ENCODE data around the gene TMEM95. TPM values are rescaled to one million over a fixed set of nuclear protein-coding genes. Genes with fewer than 3 reads are reported as not detected.

TMEM95 gene
- polyA plus RNA-seq, 2 donors, result 0.18 TPM; not detected in 1

DNA sequence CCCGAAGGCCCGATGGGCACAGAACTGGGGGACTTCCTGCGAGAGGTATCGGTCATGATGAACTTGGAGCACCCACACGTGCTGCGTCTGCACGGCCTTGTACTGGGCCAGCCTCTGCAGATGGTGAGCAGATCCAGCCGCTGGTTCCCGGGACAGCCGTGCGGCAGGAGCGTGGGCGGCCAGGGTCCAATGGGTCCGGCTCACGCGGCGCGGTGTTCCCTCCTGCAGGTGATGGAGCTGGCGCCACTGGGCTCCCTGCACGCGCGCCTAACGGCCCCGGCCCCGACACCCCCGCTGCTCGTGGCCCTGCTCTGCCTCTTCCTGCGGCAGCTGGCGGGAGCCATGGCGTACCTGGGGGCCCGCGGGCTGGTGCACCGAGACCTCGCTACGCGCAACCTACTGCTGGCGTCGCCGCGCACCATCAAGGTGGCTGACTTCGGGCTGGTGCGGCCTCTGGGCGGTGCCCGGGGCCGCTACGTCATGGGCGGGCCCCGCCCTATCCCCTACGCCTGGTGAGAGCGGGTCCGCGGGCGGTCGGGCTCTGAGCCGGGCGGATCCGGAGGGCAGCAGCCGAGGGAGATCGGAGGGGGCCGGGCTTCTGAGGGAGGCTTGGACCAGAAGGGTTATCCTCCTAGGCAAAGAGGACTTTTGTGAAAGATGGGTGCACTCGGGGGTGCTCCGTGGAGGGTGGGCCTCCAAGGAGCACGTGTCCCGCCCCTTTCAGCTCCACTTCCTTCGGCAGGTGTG, 29.0 kb downstream of the TMEM95 start:
- H3K4me1 ChIP-seq (ENCODE audit: control insufficient read depth in 2 of 2, insufficient read depth in 2 of 2, low read length in 1 of 2), result peaks cover 5 to 23% of the 10 kb centered on the region in 2 donors
- no peaks in the 10 kb centered on the region for H3K9me3 ChIP-seq (ENCODE audit: control insufficient read depth in 2 of 2, insufficient read depth in 1 of 2, low read depth in 1 of 2, low read length in 1 of 2)
- peak overlapping the region; percentile 37 to 53 for H3K27ac ChIP-seq (ENCODE audit: low read depth in 2 of 2, low read length in 1 of 2)
- peak overlapping the region; percentile 1 to 29 for H3K4me3 ChIP-seq (ENCODE audit: low read depth in 1 of 2, low read length in 2 of 2)
- 28 to 42% methylated on average over 64 to 65 of the region's 65 CpGs for WGBS, 2 donors
- H3K36me3 ChIP-seq (ENCODE audit: control insufficient read depth in 2 of 2, insufficient read depth in 2 of 2, low read length in 1 of 2), result peaks cover 5 to 34% of the 10 kb centered on the region in 2 donors
- no peaks in the 10 kb centered on the region for H3K27me3 ChIP-seq (ENCODE audit: control insufficient read depth in 1 of 2, insufficient read depth in 2 of 2, low read length in 2 of 2)

DNA sequence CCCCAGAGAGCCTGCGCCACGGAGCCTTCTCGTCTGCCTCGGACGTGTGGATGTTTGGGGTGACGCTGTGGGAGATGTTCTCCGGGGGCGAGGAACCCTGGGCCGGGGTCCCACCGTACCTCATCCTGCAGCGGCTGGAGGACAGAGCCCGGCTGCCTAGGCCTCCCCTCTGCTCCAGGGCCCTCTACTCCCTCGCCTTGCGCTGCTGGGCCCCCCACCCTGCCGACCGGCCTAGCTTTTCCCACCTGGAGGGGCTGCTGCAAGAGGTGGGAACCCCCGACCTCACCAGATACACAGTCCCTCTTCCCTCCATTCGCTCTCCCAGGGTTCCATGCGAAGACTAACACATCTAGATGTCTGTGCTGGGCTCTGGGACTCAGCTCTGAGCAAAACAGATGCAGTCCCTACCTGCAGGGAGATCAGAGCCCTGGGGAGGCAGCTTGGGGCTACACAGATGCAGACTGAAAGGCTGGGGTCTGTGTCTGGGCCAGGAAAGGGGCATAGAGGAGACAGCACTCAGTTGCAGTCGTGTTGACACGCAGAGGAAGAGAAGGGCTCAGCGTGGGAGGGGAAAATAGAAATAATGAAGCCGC, 29.6 kb downstream of the TMEM95 start:
- Histone ChIP-seq H3K27ac (ENCODE audit: low read depth in 2 of 2, low read length in 1 of 2) (peak overlapping the region in 1 of 2 donors; percentile 53), H3K4me1 (ENCODE audit: control insufficient read depth in 2 of 2, insufficient read depth in 2 of 2, low read length in 1 of 2) (peaks cover 5 to 23% of the 10 kb centered on the region in 2 donors), H3K9me3 (ENCODE audit: control insufficient read depth in 2 of 2, insufficient read depth in 1 of 2, low read depth in 1 of 2, low read length in 1 of 2) (no peaks in the 10 kb centered on the region), H3K36me3 (ENCODE audit: control insufficient read depth in 2 of 2, insufficient read depth in 2 of 2, low read length in 1 of 2) (peaks cover 7 to 39% of the 10 kb centered on the region in 2 donors), H3K27me3 (ENCODE audit: control insufficient read depth in 1 of 2, insufficient read depth in 2 of 2, low read length in 2 of 2) (no peaks in the 10 kb centered on the region), H3K4me3 (ENCODE audit: low read depth in 1 of 2, low read length in 2 of 2) (peak overlapping the region in 1 of 2 donors; percentile 29)
- WGBS, 2 donors, result 66 to 70% methylated on average over 23 of the region's 23 CpGs

DNA sequence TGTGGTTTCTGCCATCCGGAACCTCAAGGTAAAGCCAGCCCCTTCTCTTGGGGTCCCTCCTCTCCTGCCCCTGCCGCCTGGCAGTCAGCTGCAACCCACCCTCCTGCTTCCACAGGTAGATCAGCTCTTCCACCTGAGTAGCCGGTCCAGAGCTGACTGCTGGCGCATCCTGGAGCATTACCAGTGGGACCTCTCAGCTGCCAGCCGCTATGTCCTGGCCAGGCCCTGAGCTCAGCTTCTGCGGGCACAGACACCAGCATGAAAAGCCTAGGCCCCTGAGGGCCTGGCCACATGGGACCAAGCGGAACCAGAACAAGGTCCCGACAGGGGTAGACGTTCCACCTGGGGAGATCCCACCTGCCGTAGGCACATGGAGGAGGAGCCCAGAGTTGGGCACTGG, 33.9 kb downstream of the TMEM95 start:
- 89 to 93% methylated on average over 9 to 10 of the region's 10 CpGs for WGBS, 2 donors
- H3K4me3 ChIP-seq (ENCODE audit: low read depth in 1 of 2, low read length in 2 of 2), result no peak overlapping the region
- H3K27ac ChIP-seq (ENCODE audit: low read depth in 2 of 2, low read length in 1 of 2), result no peak overlapping the region
- H3K27me3 ChIP-seq (ENCODE audit: control insufficient read depth in 1 of 2, insufficient read depth in 2 of 2, low read length in 2 of 2), result no peaks in the 10 kb centered on the region
- H3K36me3 ChIP-seq (ENCODE audit: control insufficient read depth in 2 of 2, insufficient read depth in 2 of 2, low read length in 1 of 2), result peaks cover 20 to 46% of the 10 kb centered on the region in 2 donors
- no peaks in the 10 kb centered on the region for H3K9me3 ChIP-seq (ENCODE audit: control insufficient read depth in 2 of 2, insufficient read depth in 1 of 2, low read depth in 1 of 2, low read length in 1 of 2)
- peaks cover 6 to 14% of the 10 kb centered on the region in 2 donors for H3K4me1 ChIP-seq (ENCODE audit: control insufficient read depth in 2 of 2, insufficient read depth in 2 of 2, low read length in 1 of 2)

DNA sequence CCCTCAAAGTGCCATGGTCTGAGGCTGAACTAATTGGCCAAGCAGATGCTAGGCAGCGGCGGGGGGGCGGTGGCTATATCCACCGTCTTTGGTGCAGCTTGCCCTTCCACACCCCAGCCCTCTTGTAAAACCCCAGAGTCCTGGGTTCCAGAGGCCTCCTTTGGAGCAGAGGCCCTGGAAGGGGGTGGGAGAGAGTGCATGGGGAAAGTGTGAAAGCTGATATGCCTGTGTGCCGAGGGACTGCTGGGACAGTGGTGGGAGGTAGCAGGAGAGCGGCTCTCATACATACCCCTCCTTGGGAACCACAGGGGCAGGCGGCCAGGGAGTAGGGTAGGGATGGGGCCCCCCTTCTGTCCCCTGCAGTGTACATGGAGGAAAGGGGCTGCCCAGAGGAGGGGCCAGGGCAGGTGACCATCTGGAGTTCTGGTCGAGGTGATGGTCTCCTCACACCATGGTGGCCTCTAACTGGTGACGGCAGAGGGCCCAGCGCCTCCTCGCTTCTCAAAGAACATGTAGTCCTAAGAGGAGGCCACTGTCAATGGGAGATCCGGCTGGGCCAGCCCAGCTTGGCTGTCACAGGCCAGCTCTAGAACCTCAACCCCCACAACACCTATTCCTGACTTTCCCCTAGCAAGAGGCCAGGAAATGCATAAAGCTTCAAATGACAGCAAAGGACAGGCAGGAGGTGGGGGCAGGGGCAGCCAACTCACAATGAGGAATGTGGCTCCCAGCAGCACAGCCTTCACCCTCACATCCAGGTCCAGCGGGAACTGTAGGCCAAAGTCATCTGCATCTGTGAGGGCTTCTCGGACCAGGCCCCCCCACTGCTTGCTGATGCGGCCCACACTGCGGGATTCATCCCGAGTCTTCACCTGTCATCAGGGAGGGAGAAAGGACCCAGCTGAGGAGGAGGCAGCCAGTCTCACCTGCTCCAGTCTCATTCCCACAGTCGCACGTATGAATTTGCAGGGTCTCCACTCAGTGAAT, 35.3 kb downstream of the TMEM95 start:
- 86 to 88% methylated on average over 19 of the region's 19 CpGs for WGBS, 2 donors
- H3K4me1 ChIP-seq (ENCODE audit: control insufficient read depth in 2 of 2, insufficient read depth in 2 of 2, low read length in 1 of 2), result peaks cover 6 to 10% of the 10 kb centered on the region in 2 donors
- peaks cover 20 to 39% of the 10 kb centered on the region in 2 donors for H3K36me3 ChIP-seq (ENCODE audit: control insufficient read depth in 2 of 2, insufficient read depth in 2 of 2, low read length in 1 of 2)
- H3K27ac ChIP-seq (ENCODE audit: low read depth in 2 of 2, low read length in 1 of 2), result no peak overlapping the region
- H3K9me3 ChIP-seq (ENCODE audit: control insufficient read depth in 2 of 2, insufficient read depth in 1 of 2, low read depth in 1 of 2, low read length in 1 of 2), result no peaks in the 10 kb centered on the region
- no peak overlapping the region for H3K4me3 ChIP-seq (ENCODE audit: low read depth in 1 of 2, low read length in 2 of 2)
- H3K27me3 ChIP-seq (ENCODE audit: control insufficient read depth in 1 of 2, insufficient read depth in 2 of 2, low read length in 2 of 2), result no peaks in the 10 kb centered on the region

DNA sequence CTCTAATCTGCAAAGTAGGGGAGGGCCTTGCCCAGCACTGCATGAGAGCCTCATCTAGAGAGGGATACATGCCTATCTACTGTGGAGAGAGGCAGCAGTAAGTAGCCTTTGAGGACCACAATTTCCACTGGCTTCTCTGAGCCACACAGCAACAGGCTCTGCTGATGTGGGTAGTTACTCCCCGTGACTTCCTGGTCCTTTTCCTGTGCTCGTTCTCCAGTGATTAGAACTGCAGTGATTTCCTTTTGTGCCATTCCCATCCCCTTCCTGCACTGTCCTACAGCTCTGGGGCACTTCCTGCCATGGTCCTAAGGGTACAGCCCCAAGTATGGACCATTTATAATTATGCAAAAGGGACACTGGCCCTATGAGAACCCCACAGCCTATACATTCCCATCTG, 36.4 kb downstream of the TMEM95 start:
- 60 to 68% methylated on average over 2 of the region's 2 CpGs for WGBS, 2 donors
- no peaks in the 10 kb centered on the region for H3K9me3 ChIP-seq (ENCODE audit: control insufficient read depth in 2 of 2, insufficient read depth in 1 of 2, low read depth in 1 of 2, low read length in 1 of 2)
- no peaks in the 10 kb centered on the region for H3K27me3 ChIP-seq (ENCODE audit: control insufficient read depth in 1 of 2, insufficient read depth in 2 of 2, low read length in 2 of 2)
- H3K4me1 ChIP-seq (ENCODE audit: control insufficient read depth in 2 of 2, insufficient read depth in 2 of 2, low read length in 1 of 2), result peaks cover 6 to 10% of the 10 kb centered on the region in 2 donors
- no peak overlapping the region for H3K4me3 ChIP-seq (ENCODE audit: low read depth in 1 of 2, low read length in 2 of 2)
- peaks cover 20 to 33% of the 10 kb centered on the region in 2 donors for H3K36me3 ChIP-seq (ENCODE audit: control insufficient read depth in 2 of 2, insufficient read depth in 2 of 2, low read length in 1 of 2)
- no peak overlapping the region for H3K27ac ChIP-seq (ENCODE audit: low read depth in 2 of 2, low read length in 1 of 2)

DNA sequence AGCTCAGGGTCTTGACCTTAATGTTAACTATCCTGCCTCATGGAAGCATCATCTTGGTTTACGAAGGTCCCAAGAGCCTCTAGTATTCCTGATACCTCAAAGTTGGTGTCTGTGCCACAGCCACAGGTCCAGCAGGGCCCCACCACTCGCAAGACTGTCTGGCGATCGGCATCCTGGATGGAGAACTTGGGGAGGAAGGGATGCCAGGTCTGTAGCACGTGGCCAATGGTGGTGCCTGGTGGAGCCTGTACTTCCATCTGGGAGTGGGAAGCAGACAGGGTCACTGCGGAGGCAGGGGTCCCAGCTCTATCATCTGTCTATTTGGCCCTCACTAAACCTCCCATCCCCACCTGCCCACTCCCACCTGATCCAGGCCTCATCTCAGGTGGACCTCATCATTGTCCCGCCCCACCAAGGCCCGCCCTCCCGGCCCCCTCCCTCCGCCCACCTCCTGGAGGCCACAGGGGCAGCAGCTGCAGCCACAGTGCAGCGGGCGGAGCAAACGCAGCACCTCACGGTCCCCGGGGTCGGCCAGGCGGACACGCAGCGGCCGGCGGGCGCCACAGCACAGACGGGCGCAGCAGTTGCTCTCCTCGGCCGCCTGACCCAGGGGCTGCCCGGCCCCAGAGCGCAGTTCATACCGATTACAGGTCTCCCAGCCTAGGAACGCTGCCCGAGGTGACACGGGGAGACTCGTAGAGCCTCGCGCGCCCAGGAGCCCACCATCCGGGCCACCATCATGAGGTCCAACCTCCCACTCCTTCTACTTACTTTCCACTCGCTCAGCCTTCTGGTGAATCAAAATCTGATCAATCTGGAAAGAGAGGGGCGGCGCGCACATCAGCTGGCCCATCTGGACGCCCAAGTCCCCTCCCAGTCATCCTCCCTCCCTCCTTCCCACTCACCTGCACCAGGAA, 38.0 kb downstream of the TMEM95 start:
- H3K27me3 ChIP-seq (ENCODE audit: control insufficient read depth in 1 of 2, insufficient read depth in 2 of 2, low read length in 2 of 2), result no peaks in the 10 kb centered on the region
- peak overlapping the region; percentile 72 to 82 for H3K4me3 ChIP-seq (ENCODE audit: low read depth in 1 of 2, low read length in 2 of 2)
- H3K4me1 ChIP-seq (ENCODE audit: control insufficient read depth in 2 of 2, insufficient read depth in 2 of 2, low read length in 1 of 2), result peaks cover 6 to 10% of the 10 kb centered on the region in 2 donors
- H3K36me3 ChIP-seq (ENCODE audit: control insufficient read depth in 2 of 2, insufficient read depth in 2 of 2, low read length in 1 of 2), result peaks cover 18 to 28% of the 10 kb centered on the region in 2 donors
- 69 to 71% methylated on average over 28 to 42 of the region's 42 CpGs for WGBS, 2 donors
- H3K9me3 ChIP-seq (ENCODE audit: control insufficient read depth in 2 of 2, insufficient read depth in 1 of 2, low read depth in 1 of 2, low read length in 1 of 2), result no peaks in the 10 kb centered on the region
- peak overlapping the region; percentile 3 to 47 for H3K27ac ChIP-seq (ENCODE audit: low read depth in 2 of 2, low read length in 1 of 2)

DNA sequence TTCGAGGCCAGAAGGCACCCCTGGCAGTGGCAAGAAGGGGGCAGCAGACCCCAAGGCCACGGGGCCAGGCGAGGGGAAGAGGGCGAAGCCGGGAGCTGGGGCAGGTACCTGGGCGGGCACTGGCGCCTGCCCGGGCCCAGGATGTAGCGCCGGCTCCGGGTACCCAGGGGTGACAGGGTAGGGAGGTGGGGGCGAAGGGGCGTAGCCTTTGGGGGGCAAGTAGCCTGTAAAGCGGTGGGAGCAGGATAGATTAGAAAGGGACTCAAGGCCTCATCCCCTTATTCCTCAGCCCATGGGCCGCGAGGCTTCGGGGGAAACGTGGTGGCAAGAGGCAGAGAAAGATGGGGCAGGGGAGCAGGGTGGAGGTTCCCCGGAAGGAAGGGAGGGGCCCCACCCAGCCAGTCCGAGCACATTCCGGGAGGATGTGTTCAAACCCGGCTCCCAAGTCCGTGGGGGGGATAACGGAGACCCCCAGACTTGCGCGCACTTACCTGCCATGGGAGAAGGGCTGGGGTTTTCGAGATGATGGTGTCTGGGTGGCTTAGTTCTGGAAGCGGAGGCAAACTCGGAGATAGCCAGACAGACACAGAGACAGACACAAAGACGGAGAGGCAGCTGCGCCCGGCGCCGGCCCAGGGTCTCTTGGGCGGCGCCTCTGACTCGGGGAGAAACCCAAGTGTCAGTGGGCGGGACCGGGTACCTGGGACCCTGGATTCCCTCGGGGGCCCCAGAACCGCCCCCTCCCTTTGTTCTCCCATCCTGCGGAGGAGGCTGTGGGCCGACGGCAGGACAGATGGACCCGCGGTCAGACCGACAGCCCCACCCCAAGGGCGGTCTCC, 38.9 kb downstream of the TMEM95 start:
- Histone ChIP-seq H3K9me3 (ENCODE audit: control insufficient read depth in 2 of 2, insufficient read depth in 1 of 2, low read depth in 1 of 2, low read length in 1 of 2) (no peaks in the 10 kb centered on the region), H3K36me3 (ENCODE audit: control insufficient read depth in 2 of 2, insufficient read depth in 2 of 2, low read length in 1 of 2) (peaks cover 16 to 19% of the 10 kb centered on the region in 2 donors), H3K4me1 (ENCODE audit: control insufficient read depth in 2 of 2, insufficient read depth in 2 of 2, low read length in 1 of 2) (peaks cover 6 to 10% of the 10 kb centered on the region in 2 donors), H3K4me3 (ENCODE audit: low read depth in 1 of 2, low read length in 2 of 2) (peak overlapping the region; percentile 72 to 82), H3K27me3 (ENCODE audit: control insufficient read depth in 1 of 2, insufficient read depth in 2 of 2, low read length in 2 of 2) (no peaks in the 10 kb centered on the region), H3K27ac (ENCODE audit: low read depth in 2 of 2, low read length in 1 of 2) (peak overlapping the region; percentile 94 to 97)
- WGBS, 2 donors, result 3 to 7% methylated on average over 42 to 48 of the region's 48 CpGs

DNA sequence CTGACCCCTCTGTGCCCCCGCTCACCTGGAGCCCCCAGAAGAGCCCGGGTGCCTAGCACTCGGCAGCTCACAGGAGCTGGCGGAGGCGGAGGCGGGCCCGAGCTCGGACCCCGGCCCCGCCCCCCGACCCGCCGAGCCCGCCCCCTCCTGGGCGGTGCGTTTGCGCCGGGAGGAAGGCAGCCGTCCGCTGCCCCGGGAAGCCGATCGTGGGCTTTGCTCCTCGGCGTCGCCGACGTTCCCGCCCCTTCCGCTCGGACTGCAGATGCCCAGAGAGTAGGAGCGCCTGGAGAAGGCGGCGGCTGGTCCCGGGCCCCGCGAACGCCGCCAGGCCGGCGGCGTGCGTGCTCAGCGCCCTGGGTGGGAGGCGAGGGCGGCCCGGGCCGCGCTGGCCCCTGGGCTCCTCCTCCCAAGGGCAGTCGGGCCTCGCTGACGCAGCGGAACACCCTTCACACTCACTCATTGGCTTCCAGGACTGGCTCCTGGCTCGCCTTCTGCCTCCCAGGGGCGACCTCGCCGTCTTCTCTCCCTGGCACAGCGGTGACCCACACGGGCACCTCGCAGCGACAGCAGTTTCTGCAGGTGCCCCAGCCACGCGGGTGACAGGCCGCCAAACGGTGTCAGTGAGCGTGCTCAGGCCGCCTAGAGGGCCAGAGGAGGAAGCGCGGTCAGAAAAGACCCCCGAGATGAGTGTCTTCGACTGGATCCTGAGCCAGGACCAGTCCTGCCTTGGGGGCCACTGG, 39.7 kb downstream of the TMEM95 start, which contains the start of gene PLSCR3:
TSS of gene PLSCR3 (minus strand) at position 74 of the 740 bp plus-strand sequence. CDS start 415 bp downstream, outside the sequence.
- H3K9me3 ChIP-seq (ENCODE audit: control insufficient read depth in 2 of 2, insufficient read depth in 1 of 2, low read depth in 1 of 2, low read length in 1 of 2), result no peaks in the 10 kb centered on the region
- no peaks in the 10 kb centered on the region for H3K27me3 ChIP-seq (ENCODE audit: control insufficient read depth in 1 of 2, insufficient read depth in 2 of 2, low read length in 2 of 2)
- 0 to 1% methylated on average over 52 to 71 of the region's 71 CpGs for WGBS, 2 donors
- peak within 1 kb of the TSS; percentile 94 to 97 for H3K27ac ChIP-seq (ENCODE audit: low read depth in 2 of 2, low read length in 1 of 2)
- H3K36me3 ChIP-seq (ENCODE audit: control insufficient read depth in 2 of 2, insufficient read depth in 2 of 2, low read length in 1 of 2), result peaks cover 12 to 13% of the 10 kb centered on the region in 2 donors
- peak within 1 kb of the TSS; percentile 72 to 82 for H3K4me3 ChIP-seq (ENCODE audit: low read depth in 1 of 2, low read length in 2 of 2)
- H3K4me1 ChIP-seq (ENCODE audit: control insufficient read depth in 2 of 2, insufficient read depth in 2 of 2, low read length in 1 of 2), result peaks cover 6 to 10% of the 10 kb centered on the region in 2 donors

Data from esophagus (tissue), 2 donors.